ENCODE measurements around the gene ART3.

ART3 gene

GRCh38 chr4:76117536-76117935 lies 43.0 kb downstream of the ART3 start (continued):
- no peak for TF ChIP-seq PRDM2 (tag by site-specific recombination; IDR thresholded peaks at IDR 0.05; ENCODE audit: borderline replicate concordance)

- POLR2A ChIA-PET = no interaction called here
- H3K27ac ChIP-seq (ENCODE audit: extremely low read depth, low read depth, low read length) = no peak overlapping the region
- H3K4me3 ChIP-seq (ENCODE audit: low read depth, low read length) = no peak overlapping the region
- no peak for TF ChIP-seq ZNF302 (tag by site-specific recombination; IDR thresholded peaks at IDR 0.05; ENCODE audit: low read depth)
- no peak for TF ChIP-seq ZSCAN4 (tag by site-specific recombination; IDR thresholded peaks at IDR 0.05)
- TF ChIP-seq ZNF585B (tag by site-specific recombination; IDR thresholded peaks at IDR 0.05) = no peak
- TF ChIP-seq ZNF416 (tag by site-specific recombination; IDR thresholded peaks at IDR 0.05) = no peak
- TF ChIP-seq ZBTB26 (tag by site-specific recombination; optimal IDR thresholded peaks at IDR 0.05) = no peak
- no peak for TF ChIP-seq ZNF654 (tag by site-specific recombination; IDR thresholded peaks at IDR 0.05; ENCODE audit: low read depth)
- TF ChIP-seq ZNF645 (tag by site-specific recombination; IDR thresholded peaks at IDR 0.05) = no peak
- TF ChIP-seq ZNF510 (tag by site-specific recombination; IDR thresholded peaks at IDR 0.05; ENCODE audit: insufficient replicate concordance) = no peak
- H3K4me1 ChIP-seq (ENCODE audit: control insufficient read depth, insufficient read depth, low read length) = no peaks in the 10 kb centered on the region
- H3K36me3 ChIP-seq (ENCODE audit: control insufficient read depth in 2 of 2, insufficient read depth in 1 of 2, low read length in 2 of 2) = peaks cover 17 to 75% of the 10 kb centered on the region in 2 experiments
- CTCF ChIA-PET = no interaction called here
- H3K9me3 ChIP-seq (ENCODE audit: control insufficient read depth, insufficient read depth, low read depth, low read length) = no peaks in the 10 kb centered on the region
Measured at GRCh38 chr4:76120199-76120598, 45.7 kb downstream of the ART3 start.

GRCh38 chr4:76125816-76126215 lies 51.3 kb downstream of the ART3 start:
- CTCF ChIA-PET = no interaction called here
- TF ChIP-seq ZNF596 (tag by site-specific recombination; IDR thresholded peaks at IDR 0.05) (no peak), ATF2 (tag by site-specific recombination; IDR thresholded peaks at IDR 0.05; ENCODE audit: low read depth) (no peak), HOXA7 (CRISPR knock-in tag; IDR thresholded peaks at IDR 0.05; ENCODE audit: borderline replicate concordance) (no peak), HOXC10 (CRISPR knock-in tag; IDR thresholded peaks at IDR 0.05) (no peak), ZNF148 (tag by site-specific recombination; IDR thresholded peaks at IDR 0.05; ENCODE audit: borderline replicate concordance) (no peak), ZSCAN18 (tag by site-specific recombination; IDR thresholded peaks at IDR 0.05) (no peak), ZSCAN5A (tag by site-specific recombination; IDR thresholded peaks at IDR 0.05) (no peak)

More at GRCh38 chr4:76125816-76126215, 51.3 kb downstream of the ART3 start:
- peaks cover 7 to 58% of the 10 kb centered on the region in 2 experiments for H3K36me3 ChIP-seq (ENCODE audit: control insufficient read depth in 2 of 2, insufficient read depth in 1 of 2, low read length in 2 of 2)
- H3K9me3 ChIP-seq (ENCODE audit: control insufficient read depth, insufficient read depth, low read depth, low read length) = no peaks in the 10 kb centered on the region
- no peaks in the 10 kb centered on the region for H3K4me1 ChIP-seq (ENCODE audit: control insufficient read depth, insufficient read depth, low read length)
- no peak overlapping the region for H3K27ac ChIP-seq (ENCODE audit: extremely low read depth, low read depth, low read length)
- H3K4me3 ChIP-seq (ENCODE audit: low read depth, low read length) = no peak overlapping the region
- POLR2A ChIA-PET = interaction anchor here (0.9 kb wide), 1 partner anchor 23 kb away, joined by 3 read pairs; the partner anchor contains the start of gene NUP54
